Dedifferentiated amniotic fluid mesenchymal stem cell (primary cell): ENCODE measurements around the gene ISYNA1.
A peak's percentile ranks its signal among the peaks of the same experiment; 100 is the strongest.

Experiments
- DNase-seq: peaks from one replicate; pipeline ENCODE4 v3.0.0-alpha.2; 2016; ENCODE audit errors: extremely low spot score

ISYNA1 gene

GRCh38 chr19:18431351-18432197 is 6.4 kb downstream of the ISYNA1 start:
- DNase-seq = no peak

GRCh38 chr19:18430417-18431144 is 7.4 kb downstream of the ISYNA1 start:
- DNase-seq = no peak

GRCh38 chr19:18429717-18430416 is 8.1 kb downstream of the ISYNA1 start:
- no peak for DNase-seq

- peak; percentile 63 for DNase-seq
Measured at GRCh38 chr19:18428787-18429674, 8.9 kb downstream of the ISYNA1 start.

- no peak for DNase-seq
Measured at GRCh38 chr19:18428173-18428786, 9.7 kb downstream of the ISYNA1 start.

- DNase-seq = no peak
Measured at GRCh38 chr19:18427743-18428113, 10.2 kb downstream of the ISYNA1 start.

- DNase-seq = no peak
Measured at GRCh38 chr19:18427080-18427742, 10.7 kb downstream of the ISYNA1 start.

GRCh38 chr19:18426416-18426767 is 11.5 kb downstream of the ISYNA1 start:
- DNase-seq = no peak

GRCh38 chr19:18425515-18426415 is 12.2 kb downstream of the ISYNA1 start:
- DNase-seq = peak; percentile 74

GRCh38 chr19:18424890-18425514 is 12.9 kb downstream of the ISYNA1 start:
- DNase-seq = no peak

- DNase-seq = no peak
Measured at GRCh38 chr19:18424122-18424889, 13.6 kb downstream of the ISYNA1 start.

GRCh38 chr19:18423258-18424020 is 14.5 kb downstream of the ISYNA1 start:
- no peak for DNase-seq

GRCh38 chr19:18422530-18423191 is 15.3 kb downstream of the ISYNA1 start:
- no peak for DNase-seq

GRCh38 chr19:18421371-18421959 is 16.5 kb downstream of the ISYNA1 start:
- no peak for DNase-seq

- DNase-seq = no peak
Measured at GRCh38 chr19:18420930-18421329, 17.0 kb downstream of the ISYNA1 start.

GRCh38 chr19:18419699-18420460 is 18.1 kb downstream of the ISYNA1 start:
- DNase-seq = no peak
